Activated naive CD4-positive, alpha-beta T cell treated with anti-CD3 and anti-CD28 coated beads, Interleukin-2, amount 50 U/mL, for 16 hours (primary cell): Measurements from ENCODE around the gene KCNB1.
"Not testable (repeated sequence)": the region's sequence is repeated elsewhere in the genome, so short reads cannot be mapped to it uniquely, and the experiment has no call there.

Experiments used
- DNase-seq: peaks from one replicate; pipeline ENCODE4 v3.0.0-alpha.2; 2020

The KCNB1 gene

DNA sequence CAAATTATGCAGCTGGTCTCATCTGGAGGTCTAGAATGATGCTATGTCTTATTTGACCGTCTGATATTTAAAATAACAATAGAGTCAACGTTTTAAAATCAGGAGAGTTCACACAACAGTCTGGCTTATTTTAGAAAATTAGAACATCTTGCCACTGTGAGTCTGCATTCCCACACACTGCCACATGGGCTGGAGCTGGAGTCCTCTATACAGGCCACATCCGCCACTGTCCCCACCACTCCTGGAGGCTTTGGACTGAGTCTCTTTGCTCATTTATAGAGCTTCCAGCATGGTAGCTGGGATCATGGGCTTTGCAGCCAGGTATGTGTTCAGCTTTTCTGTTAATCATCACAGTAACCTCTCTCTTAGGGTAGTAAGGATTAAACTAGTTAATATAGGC, 135.8 kb downstream of the KCNB1 start:
- no peak for DNase-seq

DNA sequence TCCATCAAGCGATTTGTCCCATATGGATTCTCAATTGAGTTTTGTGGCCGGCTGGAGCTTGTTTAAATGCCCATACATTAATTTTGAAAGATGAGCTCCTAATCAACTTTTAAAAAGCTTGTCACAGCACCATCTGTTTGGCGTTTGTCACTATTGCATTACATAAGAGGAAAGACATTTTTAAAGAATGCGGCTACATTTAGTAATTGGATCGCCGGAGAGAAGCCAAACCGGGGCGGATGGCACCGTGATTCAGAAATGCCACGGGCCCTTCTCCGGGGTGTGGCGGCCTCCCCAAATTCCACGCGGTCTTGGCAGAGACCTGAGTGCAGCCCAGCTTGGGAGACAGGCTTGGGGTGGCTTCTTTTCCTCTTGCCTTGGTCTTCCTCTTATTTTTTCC, 136.9 kb downstream of the KCNB1 start:
- no peak for DNase-seq

DNA sequence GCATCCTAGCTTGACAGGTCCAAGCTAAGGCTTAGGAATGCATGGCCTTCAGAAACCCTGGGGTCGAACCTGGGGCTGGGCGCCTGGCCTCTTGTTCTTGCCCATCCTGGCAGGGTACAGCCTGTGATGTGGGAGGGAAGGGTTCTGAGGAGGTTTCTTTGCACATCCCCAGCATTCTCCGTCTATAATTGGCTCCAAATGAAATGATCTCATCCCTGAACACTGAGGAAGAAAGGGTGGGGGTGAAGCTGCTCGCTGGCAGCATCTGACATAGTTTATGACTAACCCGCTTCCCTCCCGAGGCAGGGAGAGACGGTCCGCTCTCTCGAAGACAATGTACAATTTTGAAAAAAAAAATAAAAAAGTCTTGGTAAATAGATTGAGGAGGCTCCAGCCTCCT, 137.5 kb downstream of the KCNB1 start:
- no peak for DNase-seq

DNA sequence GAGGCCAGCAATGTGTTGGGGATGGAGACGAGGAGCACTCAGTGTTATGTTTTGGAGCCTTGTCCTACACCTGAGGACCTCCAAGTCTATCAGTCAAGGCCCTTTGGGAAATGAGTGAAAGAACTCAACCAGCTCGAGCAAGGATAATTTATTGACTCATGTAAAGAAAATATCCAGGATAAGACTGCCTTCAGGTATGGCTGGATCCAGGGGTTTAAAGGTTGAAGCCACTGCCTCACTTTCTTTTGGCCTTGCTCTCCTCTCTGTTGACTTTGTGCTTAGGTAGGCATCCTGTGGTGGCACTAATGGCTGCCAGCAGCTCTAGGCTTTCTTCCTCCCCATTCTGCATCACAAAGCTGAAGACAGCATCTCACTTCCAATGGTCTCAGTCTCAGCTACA, 138.3 kb downstream of the KCNB1 start:
- DNase-seq: no peak

DNA sequence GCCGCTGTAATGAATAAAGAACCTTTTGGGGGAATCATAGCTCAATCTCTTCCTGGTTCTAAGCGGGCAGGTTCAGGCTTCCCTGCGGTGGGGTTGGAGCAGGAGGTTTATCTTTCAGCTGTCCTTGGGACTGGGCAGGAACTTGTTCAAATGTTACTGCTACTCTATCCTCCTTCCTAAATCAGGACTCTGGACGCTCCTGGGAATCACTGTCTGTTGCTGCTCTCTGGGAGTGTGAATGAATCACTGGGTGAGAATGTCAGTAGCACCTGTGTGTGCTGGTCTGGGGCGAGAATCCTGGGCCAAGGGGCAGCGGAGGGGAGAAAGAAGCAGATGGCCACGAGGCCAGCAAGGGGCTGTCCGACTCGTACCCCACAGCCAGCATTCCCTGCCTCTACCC, 139.2 kb downstream of the KCNB1 start:
- DNase-seq: no peak

DNA sequence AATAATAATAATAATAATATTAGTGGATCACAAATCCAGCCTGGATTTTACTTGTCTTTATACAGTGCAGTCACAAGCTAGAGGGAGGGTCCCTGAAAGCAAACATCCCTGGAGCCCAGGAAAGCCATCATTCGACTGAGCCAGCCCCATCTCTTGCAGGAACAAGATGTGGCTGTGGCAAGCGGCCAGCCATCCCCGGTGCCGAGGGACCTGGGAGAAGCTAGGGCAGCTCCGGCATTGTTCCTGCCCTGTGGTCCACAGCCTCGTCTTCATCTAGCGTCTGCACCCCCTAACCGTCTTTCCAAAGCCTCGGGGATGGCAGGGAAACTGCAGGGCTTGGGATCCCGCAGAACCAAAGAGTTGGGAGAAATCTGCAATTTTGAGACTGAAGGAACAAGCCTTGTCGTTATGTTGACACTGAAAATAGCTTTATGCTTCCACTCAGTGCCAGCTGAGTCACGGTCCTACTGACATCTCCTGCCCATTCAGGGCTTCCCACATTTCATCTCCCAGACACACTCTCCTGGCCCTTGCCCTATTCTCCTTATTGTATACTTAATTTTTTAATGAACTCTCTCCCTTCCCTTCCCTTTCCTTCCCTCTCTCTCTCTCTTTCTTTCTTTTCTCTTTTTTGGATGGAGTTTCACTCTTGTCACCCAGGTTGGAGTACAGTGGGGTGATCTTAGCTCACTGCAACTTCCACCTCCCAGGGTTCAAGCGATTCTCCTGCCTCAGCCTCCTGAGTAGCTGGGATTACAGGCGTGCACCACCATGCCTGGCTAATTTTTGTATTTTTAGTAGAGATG, 142.1 kb downstream of the KCNB1 start:
- no peak for DNase-seq

DNA sequence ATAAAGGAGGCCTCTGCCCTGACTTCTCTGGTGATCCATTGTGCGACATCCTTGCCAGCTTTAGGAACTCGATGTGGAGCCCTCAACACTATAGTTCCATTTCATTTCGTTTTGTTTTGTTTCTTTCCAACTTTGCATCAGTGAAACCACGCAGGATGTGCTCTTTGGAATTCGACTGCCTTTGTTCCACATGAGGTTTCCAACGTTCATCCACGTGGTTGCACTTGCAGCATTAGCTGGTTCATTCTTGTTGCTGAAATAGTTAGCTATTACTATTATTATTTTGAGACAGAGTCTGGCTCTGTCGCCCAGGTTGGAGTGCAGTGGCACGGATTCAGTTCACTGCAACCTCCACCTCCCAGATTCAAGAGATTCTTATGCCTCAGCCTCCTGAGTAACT, 143.3 kb downstream of the KCNB1 start:
- no peak for DNase-seq

DNA sequence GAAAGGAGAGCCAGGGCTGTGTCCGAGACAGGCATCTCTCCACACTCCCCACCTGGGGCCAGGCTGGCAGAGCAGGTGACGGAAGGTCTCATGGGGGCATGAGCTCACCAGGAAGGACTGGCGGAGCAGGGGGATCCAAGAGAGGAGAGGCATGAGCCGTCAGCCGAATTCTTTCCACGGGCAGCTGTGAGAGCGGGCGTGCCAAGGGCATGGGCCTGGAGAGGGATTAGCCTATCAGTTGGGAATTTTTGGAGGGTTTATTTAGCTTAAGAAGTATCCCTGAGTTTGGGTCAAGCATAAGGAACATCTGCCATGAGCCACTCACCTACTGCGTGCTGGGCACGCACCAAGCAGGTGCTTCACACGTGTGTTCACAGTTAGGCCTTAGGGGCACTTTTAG, 144.4 kb downstream of the KCNB1 start:
- no peak for DNase-seq

DNA sequence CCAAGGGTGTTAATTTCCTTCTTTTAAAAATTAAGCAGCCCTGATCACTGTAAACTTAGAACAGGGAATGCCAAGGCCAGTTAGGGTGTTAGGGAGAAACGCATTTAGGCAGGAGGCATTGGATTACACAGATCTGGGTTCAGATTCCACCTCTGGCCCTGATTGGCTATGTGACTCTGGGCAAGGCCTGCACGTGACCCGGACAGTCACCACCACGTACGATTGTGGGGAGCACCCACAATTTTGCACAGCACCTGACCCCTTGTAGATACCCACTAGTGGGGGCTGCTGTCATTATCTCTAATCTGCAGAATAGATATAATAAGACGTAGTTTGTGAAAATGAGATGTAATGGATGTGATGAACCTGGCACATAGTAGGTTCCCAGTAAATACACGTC, 145.1 kb downstream of the KCNB1 start:
- no peak for DNase-seq

DNA sequence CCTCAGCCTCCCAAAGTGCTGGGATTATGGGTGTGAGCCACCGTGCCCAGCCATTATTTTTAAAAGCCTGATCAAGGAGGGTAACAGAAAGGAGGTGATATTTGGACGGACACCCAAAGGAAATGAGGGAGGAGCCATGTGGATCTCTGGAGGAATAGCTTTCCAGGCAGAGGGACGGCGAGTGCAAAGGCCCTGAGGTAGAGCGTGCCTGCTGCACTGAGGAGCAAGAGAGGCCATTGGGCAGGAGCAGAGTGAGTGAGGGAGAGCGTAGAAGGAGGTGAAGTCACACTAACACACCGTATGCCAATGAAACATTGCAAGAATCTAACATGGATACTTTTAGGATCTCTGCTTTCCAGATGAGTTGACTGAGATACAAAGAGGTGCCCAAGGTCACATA, 145.7 kb downstream of the KCNB1 start:
- DNase-seq: no peak

DNA sequence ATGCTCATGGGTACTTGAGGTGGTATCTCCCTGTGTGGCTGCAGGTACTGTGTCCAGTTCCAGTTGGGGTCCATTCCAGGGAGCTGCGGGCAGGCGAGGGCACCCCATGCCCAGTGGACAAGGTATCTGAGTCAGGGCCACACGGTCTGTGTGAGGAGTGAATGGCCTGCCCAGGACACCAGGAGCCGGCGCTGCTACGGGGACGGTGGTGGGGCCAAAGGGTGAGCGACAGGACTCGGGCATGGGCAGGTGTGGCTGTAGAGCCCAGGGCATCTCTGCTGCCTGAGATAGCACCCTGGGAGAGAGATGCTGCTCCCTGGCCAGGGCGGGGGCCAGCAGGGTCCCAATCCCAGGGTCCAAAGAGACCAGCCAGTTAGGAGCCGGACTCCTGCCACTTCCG, 147.0 kb downstream of the KCNB1 start:
- no peak for DNase-seq

DNA sequence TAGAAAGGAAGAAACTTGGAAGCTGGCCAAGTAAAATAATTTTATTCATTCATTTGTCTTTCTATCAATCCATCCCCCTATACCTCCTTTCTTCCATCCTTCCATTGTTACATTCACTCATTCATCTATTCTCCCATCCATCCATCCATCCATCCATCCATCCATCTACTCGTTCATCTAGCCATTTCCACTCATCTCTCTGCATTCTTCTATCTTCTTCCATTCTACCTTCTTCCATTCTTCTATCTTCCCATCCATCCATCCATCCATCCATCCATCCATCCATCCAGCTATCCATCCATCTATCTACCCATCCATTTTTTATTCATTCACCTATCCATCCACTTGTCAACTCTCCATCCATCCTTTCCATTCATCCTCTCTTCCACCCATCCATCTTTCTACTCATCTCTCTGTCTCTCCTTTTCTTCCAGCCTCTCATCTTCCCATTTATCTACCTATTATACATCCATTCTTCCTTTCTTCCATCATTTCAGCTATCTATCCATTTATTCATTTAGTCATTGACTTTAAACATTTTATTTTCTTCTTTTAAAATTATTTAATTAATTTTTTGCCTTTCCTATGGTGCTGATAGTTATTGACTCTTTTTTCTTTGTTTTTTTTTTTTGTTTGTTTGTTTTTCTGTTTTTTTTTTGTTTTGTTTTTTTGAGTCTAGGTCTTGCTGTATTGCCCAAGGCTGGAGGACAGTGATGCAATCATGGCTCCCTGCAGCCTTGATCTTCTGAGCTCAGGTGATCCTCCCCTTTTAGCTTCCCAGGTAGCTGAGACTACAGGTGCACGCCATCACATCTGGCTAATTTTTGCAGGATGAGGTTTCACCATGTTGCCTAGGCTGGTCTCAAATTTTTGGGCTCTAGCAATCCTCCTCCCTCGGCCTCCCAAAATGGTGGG, 151.5 kb downstream of the KCNB1 start:
- no peak for DNase-seq

DNA sequence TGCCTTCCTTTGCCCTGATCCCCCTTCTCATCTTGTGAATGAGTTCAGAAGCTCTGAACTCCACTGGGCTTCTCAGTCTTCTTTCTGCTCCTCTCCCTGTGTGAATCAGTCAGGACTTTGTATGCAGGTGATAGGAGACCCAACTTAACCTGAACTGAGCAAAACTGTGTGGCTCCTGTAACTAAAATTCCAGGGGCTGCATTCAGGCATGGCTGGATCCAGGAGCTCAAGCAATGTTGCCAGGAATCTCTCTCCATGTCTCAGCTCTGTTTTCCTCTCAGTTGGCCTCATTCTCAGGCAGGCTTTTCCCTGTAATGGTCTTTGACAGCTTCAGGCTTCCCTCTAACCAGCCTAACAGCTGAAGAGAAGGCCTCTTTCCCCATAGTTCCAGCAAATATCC, 153.7 kb downstream of the KCNB1 start:
- DNase-seq: no peak

DNA sequence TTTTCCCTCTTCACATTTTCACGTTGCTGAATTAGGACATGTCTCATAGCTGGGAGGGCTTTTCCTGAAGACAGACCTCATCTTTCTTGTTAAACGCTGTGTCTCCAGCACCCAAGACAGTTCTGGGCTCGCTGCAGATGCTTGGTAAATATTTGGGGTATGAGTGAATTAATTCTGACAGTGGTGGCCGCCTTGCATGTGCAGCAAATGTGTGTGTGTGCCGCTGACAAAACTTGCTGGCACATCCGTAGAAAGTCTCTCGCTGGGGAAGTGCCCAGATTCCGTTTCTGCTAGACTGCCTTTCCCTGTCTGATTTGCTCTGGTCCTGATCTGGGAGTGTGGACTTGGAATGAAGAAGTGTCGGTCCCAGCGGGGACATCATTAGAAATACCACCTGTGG, 156.4 kb downstream of the KCNB1 start:
- no peak for DNase-seq

DNA sequence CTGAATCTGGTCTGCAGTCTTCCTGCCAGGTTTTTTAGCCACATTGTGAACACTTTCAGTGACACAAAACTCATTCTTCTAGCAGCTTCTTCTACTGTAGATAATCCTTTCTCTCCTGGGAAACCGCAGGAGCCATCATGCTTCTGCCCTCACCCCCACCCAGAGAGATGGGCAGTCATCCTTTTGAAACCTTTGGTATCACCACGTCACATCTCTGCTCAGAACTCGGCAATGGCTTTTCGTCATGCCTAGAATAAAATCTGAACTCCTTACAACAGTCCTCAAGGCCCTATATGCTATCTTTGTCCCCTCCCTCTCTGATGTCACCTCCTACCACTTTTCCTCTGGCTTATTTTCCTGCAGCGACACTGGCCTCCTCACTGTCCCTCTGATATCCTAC, 158.2 kb downstream of the KCNB1 start:
- DNase-seq: no peak

DNA sequence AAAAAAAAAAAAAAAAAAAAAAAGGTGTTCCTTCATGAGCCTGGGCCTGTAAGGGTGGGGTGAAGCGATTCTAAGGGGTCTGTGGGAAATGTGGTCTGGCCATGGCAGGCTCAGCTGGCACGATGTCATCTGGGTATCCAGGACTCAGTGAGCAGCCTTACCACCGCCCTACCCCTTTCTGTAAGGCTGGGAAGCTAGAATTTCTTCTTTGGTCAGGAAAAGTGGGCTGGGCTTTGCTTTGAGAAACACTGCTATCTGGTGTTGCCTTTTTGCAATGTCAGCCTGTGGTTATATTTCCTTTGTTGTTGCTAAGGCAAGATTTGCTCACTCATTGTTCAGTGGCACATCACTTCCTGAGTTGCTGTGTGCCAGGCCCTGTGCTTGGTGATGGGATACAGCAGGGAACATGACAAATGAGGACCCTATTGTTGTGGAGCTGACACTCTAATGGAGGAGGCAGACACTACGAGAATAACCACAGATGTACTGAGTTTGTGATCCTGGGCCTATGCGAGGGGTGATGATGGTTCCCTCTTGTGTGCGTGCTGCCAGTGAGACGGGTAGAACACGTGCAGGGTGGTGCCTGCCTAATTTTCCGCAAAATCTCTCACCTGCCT, 158.7 kb downstream of the KCNB1 start:
- no peak for DNase-seq

DNA sequence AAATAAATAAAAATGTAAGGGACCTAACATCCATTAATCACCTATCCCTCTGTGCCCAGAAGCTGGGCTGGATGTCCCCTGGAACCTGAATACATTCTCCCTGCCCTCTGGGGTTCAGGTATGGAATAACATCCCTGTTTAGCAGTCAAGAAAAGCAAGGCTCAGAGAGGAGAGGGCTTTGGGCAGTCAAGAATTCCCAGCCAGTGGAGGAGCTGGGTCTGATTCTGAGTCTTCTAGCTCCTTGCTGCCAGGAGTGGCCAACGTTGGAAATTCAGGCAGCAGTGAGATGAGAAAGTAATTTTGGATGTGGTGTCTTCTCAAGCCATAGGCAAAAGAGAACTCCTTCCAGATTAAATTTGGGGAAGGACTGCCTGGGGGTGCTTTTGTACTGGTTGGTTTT, 162.0 kb downstream of the KCNB1 start:
- no peak for DNase-seq

DNA sequence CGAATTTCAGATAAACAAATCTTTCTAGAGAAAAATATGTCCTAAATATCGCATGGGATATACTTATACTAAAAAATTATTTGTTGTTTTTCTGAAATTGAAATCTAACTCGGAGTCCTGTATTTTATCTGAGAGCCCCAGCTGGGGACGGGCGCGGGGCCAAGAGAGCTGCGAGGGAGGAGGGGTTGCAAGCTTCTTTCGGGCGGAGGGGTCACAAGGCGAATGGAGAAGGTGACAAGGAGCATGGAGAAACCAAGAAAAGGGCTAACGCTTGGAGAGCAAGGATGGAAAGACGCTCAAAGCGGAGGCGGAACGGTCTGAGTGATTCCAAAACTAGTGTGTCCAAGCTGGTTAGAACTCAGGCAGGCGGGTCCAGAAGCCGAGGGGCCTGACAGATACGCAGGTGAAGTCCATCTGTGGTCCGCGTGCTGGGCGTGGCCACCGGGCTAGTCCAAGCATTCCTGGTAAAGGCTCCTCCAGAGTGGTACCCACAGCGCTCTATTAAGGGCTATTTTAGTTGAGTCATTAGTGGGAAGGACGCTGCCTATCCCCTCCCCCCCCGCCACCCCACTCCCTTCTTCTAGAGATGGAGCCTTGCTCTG, 163.2 kb downstream of the KCNB1 start:
- no peak for DNase-seq

DNA sequence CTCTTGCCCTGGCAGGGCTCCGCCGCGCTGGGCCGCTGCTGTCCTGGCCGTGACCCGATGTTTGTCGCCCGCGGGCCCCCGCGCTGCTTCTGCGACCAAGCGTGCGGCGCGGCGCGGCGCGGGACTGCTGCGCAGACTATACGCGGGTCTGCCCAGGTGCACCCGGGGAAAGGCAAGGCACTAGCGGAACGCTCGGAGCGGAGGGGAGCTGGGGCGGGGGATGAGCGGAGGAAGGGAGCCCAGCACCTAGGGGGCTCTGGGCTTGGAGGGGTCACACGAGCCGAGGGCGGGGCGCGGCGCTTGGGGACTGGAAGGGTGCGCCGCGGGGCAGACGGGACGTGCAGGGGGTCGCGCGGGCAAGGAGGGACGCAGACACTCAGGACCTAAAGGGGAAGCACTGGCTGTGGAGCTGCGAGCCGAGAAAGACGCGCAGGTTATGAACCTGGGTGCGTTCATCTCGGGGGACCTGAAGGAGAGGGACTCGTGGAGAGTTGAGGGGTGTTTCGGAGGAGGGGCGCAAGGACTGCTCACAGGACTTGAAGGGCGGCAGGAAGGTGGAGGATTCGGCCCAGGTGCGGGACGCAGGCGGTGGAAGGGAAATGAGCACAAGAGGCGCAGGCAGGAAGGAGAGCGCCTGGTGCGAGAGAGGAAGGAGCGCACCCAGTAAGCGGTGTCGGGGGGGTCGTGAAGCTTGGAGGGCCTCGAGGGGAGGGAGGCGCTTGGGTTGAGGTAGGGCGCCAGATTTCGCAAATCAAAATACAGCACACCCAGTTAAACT, 163.8 kb downstream of the KCNB1 start:
- DNase-seq: no peak

DNA sequence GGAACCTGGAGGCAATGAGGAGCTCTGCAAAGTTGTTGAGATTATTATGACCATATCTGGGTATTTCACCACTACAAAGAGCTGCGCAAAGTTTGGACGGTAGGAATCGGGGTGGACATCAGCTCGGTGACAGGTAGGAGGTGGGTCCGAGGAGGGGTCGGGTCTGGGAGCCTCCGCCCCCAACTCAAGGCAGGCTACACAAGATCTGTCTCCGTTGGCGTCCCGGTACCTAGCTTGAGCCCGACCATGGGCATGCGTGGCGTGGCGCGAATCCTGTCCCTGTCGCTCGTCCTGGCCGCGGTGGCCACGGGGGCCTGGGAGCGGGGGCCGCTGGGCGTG, 164.4 kb downstream of the KCNB1 start:
- DNase-seq: no peak

DNA sequence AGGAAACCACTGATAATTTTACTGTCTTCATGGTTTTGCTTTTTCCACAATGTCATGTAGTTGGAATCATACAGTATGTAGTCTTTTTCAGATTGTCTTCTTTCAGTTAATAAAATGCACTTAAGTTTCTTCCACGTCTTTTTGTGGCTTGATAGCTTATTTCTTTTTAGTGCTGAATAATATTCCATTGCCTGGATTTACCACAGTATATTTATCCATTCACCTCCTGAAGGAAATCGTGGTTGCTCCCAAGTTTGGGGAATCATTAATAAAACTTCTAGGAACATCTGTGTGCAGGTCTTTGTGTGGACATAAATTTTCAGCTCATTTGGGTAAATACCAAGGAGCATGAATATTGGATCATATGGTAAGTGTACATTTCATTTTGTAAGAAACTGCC, 165.8 kb downstream of the KCNB1 start:
- no peak for DNase-seq

DNA sequence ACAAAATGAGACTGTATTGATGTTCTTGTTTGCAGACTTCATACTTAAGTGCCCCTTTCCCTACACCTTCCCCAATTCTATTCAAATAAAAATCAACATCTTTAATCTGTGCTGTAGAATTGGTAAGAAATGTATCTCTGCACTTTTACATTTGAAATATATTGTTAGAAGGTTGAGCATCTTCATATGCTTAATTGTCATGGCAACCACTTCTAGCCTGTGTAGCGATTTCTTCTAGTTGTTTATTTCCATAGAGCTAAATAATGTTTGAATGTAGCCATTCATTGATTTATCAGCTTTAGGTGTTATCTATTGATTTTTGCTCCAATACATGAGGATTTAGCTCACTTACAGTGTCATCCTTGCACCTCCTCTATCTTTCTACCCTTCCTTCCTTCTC, 166.9 kb downstream of the KCNB1 start:
- no peak for DNase-seq

DNA sequence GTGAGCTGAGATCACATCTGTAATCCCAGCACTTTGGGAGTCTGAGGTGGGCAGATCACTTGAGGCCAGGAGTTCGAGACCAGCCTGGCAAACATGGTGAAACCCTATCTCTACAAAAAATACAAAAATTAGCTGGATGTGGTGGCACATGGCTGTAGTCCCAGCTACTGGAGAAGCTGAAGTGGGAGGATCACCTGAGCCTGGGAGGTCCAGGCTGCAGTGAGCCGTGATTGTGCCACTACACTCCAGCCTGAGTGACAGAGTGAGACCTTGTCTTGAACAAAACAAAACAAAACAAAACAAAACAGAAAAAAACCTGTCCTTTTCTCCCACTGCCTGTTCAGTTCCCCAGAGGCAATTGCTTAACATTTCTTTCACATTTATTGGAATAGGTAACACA, 168.4 kb downstream of the KCNB1 start:
- not testable (repeated sequence) for DNase-seq
